ENCODE data around the gene LRRC28. TPM values are rescaled to one million over a fixed set of nuclear protein-coding genes. Genes with fewer than 3 reads are reported as not detected.
"Not testable (repeated sequence)": the region's sequence is repeated elsewhere in the genome, so short reads cannot be mapped to it uniquely, and the experiment has no call there.

The LRRC28 gene
- total and polyA plus RNA-seq, 9 donors = 11.3 to 39.7 (median 19.6) TPM

DNA sequence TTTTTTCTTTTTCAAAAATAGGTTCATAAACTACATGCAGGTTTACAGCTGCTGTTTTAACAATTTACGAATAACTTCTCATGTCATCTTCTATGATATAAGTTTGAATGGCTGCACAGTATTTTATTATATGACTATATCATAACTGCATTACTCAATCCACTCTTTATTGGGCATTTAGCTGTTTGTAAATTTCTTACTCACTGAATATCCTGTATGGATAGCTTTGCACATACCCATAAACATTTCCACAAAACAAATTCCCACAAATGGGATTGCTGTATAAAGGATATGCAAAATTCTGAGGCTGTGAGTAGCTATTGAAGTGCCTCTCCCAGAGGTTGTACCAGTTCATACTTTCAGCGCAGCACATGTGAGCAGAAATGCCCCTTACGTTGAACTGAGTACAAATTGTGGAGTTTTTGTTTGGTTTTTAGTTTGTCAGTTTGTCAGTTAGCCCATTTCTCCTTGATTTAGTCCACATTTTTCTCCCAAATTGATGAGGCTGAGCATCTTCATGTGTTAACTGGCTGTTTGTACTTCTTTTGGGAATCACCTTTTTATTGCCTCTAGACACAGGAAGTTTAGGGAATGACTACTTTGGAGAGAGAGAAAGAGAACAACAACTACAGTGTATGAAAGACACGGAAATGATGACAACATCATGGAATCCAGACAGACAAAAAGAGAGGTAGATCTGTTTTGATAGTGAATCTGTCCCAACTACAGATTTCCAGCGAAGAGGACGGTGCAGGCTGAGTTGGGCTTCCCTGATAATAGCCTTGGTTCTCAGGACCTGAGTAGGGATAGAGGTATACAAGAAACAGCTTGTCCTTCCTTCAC lies 26.7 kb upstream of the LRRC28 start:
- no peaks in the 10 kb centered on the region for H3K36me3 ChIP-seq
- H3K4me3 ChIP-seq = no peak overlapping the region
- no peak overlapping the region for H3K27ac ChIP-seq
- DNase-seq = no peak
- TF ChIP-seq POLR2A (IDR thresholded peaks at IDR 0.05) (no peak), EP300 (IDR thresholded peaks at IDR 0.05) (no peak)
- TF ChIP-seq, protein P1, sequence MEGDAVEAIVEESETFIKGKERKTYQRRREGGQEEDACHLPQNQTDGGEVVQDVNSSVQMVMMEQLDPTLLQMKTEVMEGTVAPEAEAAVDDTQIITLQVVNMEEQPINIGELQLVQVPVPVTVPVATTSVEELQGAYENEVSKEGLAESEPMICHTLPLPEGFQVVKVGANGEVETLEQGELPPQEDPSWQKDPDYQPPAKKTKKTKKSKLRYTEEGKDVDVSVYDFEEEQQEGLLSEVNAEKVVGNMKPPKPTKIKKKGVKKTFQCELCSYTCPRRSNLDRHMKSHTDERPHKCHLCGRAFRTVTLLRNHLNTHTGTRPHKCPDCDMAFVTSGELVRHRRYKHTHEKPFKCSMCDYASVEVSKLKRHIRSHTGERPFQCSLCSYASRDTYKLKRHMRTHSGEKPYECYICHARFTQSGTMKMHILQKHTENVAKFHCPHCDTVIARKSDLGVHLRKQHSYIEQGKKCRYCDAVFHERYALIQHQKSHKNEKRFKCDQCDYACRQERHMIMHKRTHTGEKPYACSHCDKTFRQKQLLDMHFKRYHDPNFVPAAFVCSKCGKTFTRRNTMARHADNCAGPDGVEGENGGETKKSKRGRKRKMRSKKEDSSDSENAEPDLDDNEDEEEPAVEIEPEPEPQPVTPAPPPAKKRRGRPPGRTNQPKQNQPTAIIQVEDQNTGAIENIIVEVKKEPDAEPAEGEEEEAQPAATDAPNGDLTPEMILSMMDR (IDR thresholded peaks at IDR 0.05) = no peak
- no peaks in the 10 kb centered on the region for H3K27me3 ChIP-seq
- H3K9me3 ChIP-seq = no peaks in the 10 kb centered on the region
- 92 to 94% (median 93%) methylated on average over 6 of the region's 6 CpGs for WGBS, 3 donors
- intact Hi-C loops (cut with DNase I) = no loop called here
- H3K4me1 ChIP-seq (ENCODE audit: insufficient read depth) = no peaks in the 10 kb centered on the region

DNA sequence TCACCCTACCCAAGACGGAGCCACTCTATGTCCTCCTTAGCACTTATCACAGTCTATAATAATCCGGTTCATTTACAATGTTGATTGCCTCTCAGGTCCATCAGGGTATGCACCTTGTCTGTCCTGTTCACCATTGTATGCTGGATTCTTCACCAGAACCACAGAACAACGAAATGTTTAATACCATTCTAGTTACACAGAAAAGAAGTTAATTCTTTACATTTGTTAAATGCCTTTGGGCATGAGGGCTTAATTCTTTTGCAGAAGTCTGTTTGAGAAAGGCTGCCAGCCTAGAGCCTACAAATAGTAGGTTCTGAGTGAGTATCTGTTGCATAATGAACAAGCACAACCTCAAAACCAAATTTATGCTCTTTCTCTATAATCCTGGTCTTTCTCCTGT lies 24.5 kb upstream of the LRRC28 start:
- no peak for DNase-seq
- no peak overlapping the region for H3K27ac ChIP-seq
- intact Hi-C loops (cut with DNase I) = no loop called here
- no peak overlapping the region for H3K4me3 ChIP-seq
- no peak for TF ChIP-seq POLR2A (IDR thresholded peaks at IDR 0.05)
- WGBS, 3 donors = 52 to 87% (median 60%) methylated on average over 3 of the region's 3 CpGs
- H3K4me1 ChIP-seq (ENCODE audit: insufficient read depth) = no peaks in the 10 kb centered on the region
- no peaks in the 10 kb centered on the region for H3K9me3 ChIP-seq
- H3K36me3 ChIP-seq = no peaks in the 10 kb centered on the region
- H3K27me3 ChIP-seq = no peaks in the 10 kb centered on the region

DNA sequence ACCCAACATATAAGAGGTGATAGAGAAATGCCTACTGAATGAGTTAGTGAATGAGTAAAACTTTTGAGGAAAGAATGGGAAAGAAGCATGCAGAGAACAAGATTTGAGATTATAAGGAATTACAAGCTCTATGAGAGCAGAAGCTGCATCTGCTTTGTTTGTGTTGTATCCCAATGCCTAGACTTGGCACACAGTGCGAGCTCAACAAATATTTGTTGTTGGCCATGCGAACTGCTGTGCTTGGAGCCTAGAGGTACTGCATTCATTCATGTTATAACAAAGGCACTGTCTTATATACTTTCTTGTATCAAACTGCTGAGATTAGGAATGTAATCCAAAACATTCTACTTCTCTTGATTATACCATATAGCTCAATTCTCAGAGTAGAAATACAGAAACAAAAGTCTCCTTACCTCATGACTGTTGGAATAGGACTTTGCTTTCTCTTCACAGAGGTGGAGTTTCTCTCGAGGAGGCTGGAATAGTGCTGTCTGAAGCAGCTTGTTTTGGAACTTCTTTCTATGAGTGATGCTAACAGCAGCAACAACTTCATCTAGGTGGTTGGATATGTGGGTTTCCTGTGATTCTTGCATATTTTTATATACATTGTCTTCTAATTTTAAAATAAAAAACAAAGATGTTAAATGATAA lies 23.0 kb upstream of the LRRC28 start:
- TF ChIP-seq, protein P1 (IDR thresholded peaks at IDR 0.05) = no peak
- TF ChIP-seq POLR2A (IDR thresholded peaks at IDR 0.05) (no peak), EP300 (IDR thresholded peaks at IDR 0.05) (no peak)
- no peak for DNase-seq
- H3K36me3 ChIP-seq = no peaks in the 10 kb centered on the region
- H3K4me3 ChIP-seq = no peak overlapping the region
- no peaks in the 10 kb centered on the region for H3K9me3 ChIP-seq
- no peaks in the 10 kb centered on the region for H3K27me3 ChIP-seq
- intact Hi-C loops (cut with DNase I) = no loop called here
- H3K4me1 ChIP-seq (ENCODE audit: insufficient read depth) = no peaks in the 10 kb centered on the region
- no peak overlapping the region for H3K27ac ChIP-seq
- 93 to 96% (median 95%) methylated on average over 3 of the region's 3 CpGs for WGBS, 3 donors

DNA sequence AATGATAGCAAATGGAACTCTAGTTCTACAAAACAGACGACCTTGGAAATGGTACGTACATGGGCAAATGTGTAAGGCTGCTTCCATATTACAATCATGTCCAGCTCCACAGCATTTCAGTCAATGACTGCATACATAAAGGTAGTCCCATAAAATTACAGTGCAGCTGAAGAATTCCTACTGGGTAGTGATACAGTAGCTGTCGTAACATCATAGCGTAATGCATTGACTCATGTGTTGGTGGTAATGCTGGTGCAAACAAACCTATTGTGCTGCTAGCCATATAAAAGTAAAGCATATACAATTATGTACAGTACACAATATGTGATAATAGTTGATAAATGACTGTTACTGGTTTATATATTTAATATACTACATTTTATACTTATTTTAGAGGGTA lies 20.4 kb upstream of the LRRC28 start:
- no peaks in the 10 kb centered on the region for H3K27me3 ChIP-seq
- H3K27ac ChIP-seq = no peak overlapping the region
- TF ChIP-seq, protein P1 (IDR thresholded peaks at IDR 0.05) = no peak
- no peak for TF ChIP-seq POLR2A (IDR thresholded peaks at IDR 0.05)
- TF ChIP-seq EP300 (IDR thresholded peaks at IDR 0.05) = no peak
- no peaks in the 10 kb centered on the region for H3K36me3 ChIP-seq
- intact Hi-C loops (cut with DNase I) = no loop called here
- H3K9me3 ChIP-seq = no peaks in the 10 kb centered on the region
- no peak for DNase-seq
- 93 to 94% (median 93%) methylated on average over 4 of the region's 4 CpGs for WGBS, 3 donors
- H3K4me3 ChIP-seq = no peak overlapping the region
- no peaks in the 10 kb centered on the region for H3K4me1 ChIP-seq (ENCODE audit: insufficient read depth)

DNA sequence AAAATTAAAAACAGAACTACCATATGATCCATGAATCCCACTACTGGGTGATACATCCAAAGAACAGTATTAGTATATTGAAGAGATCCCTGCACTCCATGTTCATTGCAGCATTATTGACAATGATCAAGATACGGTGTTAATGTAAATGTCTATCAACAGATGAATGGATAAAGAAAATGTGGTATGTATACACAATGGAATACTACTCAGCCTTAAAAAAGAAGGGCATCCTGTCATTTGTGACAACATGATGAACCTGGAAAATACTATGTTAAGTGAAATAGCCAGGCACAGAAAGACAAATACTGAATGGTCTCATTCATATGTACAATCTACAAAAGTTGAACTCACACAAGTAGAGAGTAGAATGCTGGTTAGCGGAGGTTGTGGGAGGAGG lies 18.5 kb upstream of the LRRC28 start:
- intact Hi-C loops (cut with DNase I) = no loop called here
- H3K27me3 ChIP-seq = no peaks in the 10 kb centered on the region
- no peak overlapping the region for H3K27ac ChIP-seq
- no peaks in the 10 kb centered on the region for H3K4me1 ChIP-seq (ENCODE audit: insufficient read depth)
- WGBS, 3 donors = 94 to 100% (median 98%) methylated on average over 2 of the region's 2 CpGs
- DNase-seq = no peak
- H3K9me3 ChIP-seq = no peaks in the 10 kb centered on the region
- no peak for TF ChIP-seq POLR2A (IDR thresholded peaks at IDR 0.05)
- TF ChIP-seq, protein P1 (IDR thresholded peaks at IDR 0.05) = no peak
- no peak for TF ChIP-seq EP300 (IDR thresholded peaks at IDR 0.05)
- H3K4me3 ChIP-seq = no peak overlapping the region
- no peaks in the 10 kb centered on the region for H3K36me3 ChIP-seq

DNA sequence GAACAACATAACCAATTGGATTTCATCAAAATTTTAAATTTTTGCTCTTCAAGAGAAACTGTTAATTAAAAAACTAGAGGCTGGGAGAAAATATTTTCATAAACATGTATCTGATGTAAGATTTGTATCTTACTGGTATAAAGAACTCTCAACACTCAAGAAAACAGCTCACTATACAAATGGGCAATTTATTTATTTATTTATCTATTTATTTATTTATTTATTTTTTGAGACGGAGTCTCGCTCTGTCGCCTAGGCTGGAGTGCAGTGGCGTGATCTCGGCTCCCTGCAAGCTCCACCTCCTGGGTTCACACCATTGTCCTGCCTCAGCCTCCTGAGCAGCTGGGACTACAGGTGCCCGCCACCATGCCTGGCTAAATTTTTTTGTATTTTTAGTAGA lies 17.1 kb upstream of the LRRC28 start:
- DNase-seq; H3K27me3 ChIP-seq; intact Hi-C loops (cut with DNase I); H3K27ac ChIP-seq; H3K36me3 ChIP-seq; H3K4me3 ChIP-seq; H3K9me3 ChIP-seq; H3K4me1 ChIP-seq (ENCODE audit: insufficient read depth): not testable (repeated sequence)
- WGBS, 3 donors = 96 to 98% (median 96%) methylated on average over 6 of the region's 6 CpGs

All from ovary (tissue), 9 donors.